ENCODE results near the gene SNRNP70. TPM values are rescaled to one million over a fixed set of nuclear protein-coding genes. Genes with fewer than 3 reads are reported as not detected.
A peak's percentile ranks its signal among the peaks of the same experiment; 100 is the strongest.

SNRNP70 gene
- total and polyA plus RNA-seq, 8 donors: 87.9 to 883 (median 161) TPM

- no peak for ATAC-seq
- TF ChIP-seq CTCF (IDR thresholded peaks at IDR 0.05): no peak
- Histone ChIP-seq H3K27ac (no peak overlapping the region), H3K9me3 (no peaks in the 10 kb centered on the region), H3K36me3 (no peaks in the 10 kb centered on the region), H3K4me3 (no peak overlapping the region), H3K4me1 (peaks cover 0 to 5% (median 0%) of the 10 kb centered on the region in 3 donors), H3K27me3 (no peaks in the 10 kb centered on the region)
- no peak for FAIRE-seq
- 67 to 85% methylated on average over 4 of the region's 4 CpGs for WGBS, 2 donors
- no peak for DNase-seq
- intact Hi-C loops (cut with DNase I): no loop called here
Observed at GRCh38 chr19:49080392-49080791, 4.9 kb upstream of the SNRNP70 start.

GRCh38 chr19:49081273-49081672, 4.0 kb upstream of the SNRNP70 start:
- intact Hi-C loops (cut with DNase I): no loop called here
- WGBS, 2 donors: 87 to 96% methylated on average over 1 of the region's 1 CpG
- H3K27me3 ChIP-seq: no peaks in the 10 kb centered on the region
- DNase-seq (no peak), ATAC-seq (no peak), FAIRE-seq (no peak)
- TF ChIP-seq CTCF (IDR thresholded peaks at IDR 0.05): no peak
- no peak overlapping the region for H3K27ac ChIP-seq
- no peak overlapping the region for H3K4me3 ChIP-seq
- H3K36me3 ChIP-seq: no peaks in the 10 kb centered on the region
- H3K9me3 ChIP-seq: no peaks in the 10 kb centered on the region
- peaks cover 0 to 5% (median 0%) of the 10 kb centered on the region in 3 donors for H3K4me1 ChIP-seq

- TF ChIP-seq CTCF (IDR thresholded peaks at IDR 0.05): no peak
- no peaks in the 10 kb centered on the region for H3K9me3 ChIP-seq
- FAIRE-seq (no peak), DNase-seq (peak in 1 of 6 donors; percentile 45), ATAC-seq (peak in 1 of 4 donors; percentile 4)
- intact Hi-C loops (cut with DNase I): no loop called here
- no peaks in the 10 kb centered on the region for H3K27me3 ChIP-seq
- peaks cover 0 to 26% (median 7%) of the 10 kb centered on the region in 3 donors for H3K4me1 ChIP-seq
- 44 to 48% methylated on average over 26 of the region's 26 CpGs for WGBS, 2 donors
- peak overlapping the region in 3 of 4 donors; percentile 18 to 82 (median 78) for H3K4me3 ChIP-seq
- H3K36me3 ChIP-seq: peaks cover 0 to 3% (median 0%) of the 10 kb centered on the region in 3 donors
- H3K27ac ChIP-seq: peak overlapping the region; percentile 42 to 86 (median 66)
Observed at GRCh38 chr19:49084206-49085019, 838 bp upstream of the SNRNP70 start.

- 1 to 2% methylated on average over 14 of the region's 14 CpGs for WGBS, 2 donors
- TF ChIP-seq CTCF (IDR thresholded peaks at IDR 0.05): no peak
- no peak for DNase-seq
- intact Hi-C loops (cut with DNase I): no loop called here
- Histone ChIP-seq H3K36me3 (peaks cover 3 to 15% (median 8%) of the 10 kb centered on the region in 3 donors), H3K27me3 (no peaks in the 10 kb centered on the region), H3K4me3 (peak overlapping the region; percentile 78 to 87 (median 82)), H3K27ac (peak overlapping the region; percentile 42 to 86 (median 74)), H3K9me3 (no peaks in the 10 kb centered on the region), H3K4me1 (peaks cover 0 to 26% (median 7%) of the 10 kb centered on the region in 3 donors)
- ATAC-seq: no peak
- no peak for FAIRE-seq
Observed at GRCh38 chr19:49085868-49086232, 599 bp downstream of the SNRNP70 start.

GRCh38 chr19:49086296-49086695, 1.0 kb downstream of the SNRNP70 start:
- 17 to 36% methylated on average over 11 of the region's 11 CpGs for WGBS, 2 donors
- intact Hi-C loops (cut with DNase I): no loop called here
- ATAC-seq: no peak
- Histone ChIP-seq H3K27ac (no peak overlapping the region), H3K4me1 (peaks cover 0 to 26% (median 7%) of the 10 kb centered on the region in 3 donors), H3K4me3 (peak overlapping the region; percentile 78 to 87 (median 82)), H3K9me3 (no peaks in the 10 kb centered on the region), H3K36me3 (peaks cover 7 to 19% (median 11%) of the 10 kb centered on the region in 3 donors), H3K27me3 (no peaks in the 10 kb centered on the region)
- no peak for TF ChIP-seq CTCF (IDR thresholded peaks at IDR 0.05)
- no peak for FAIRE-seq
- DNase-seq: no peak
